Stimulated activated naive CD8-positive, alpha-beta T cell treated with anti-CD3 and anti-CD28 coated beads, Interleukin-15, amount 100 ng/mL, for 72 hours (primary cell): Measurements from ENCODE around the gene AARSD1.
"Not testable (repeated sequence)": the region's sequence is repeated elsewhere in the genome, so short reads cannot be mapped to it uniquely, and the experiment has no call there.

Source experiments
- ATAC-seq: fragments of 150-1000 bp; cut with Tn5 transposase; 2 replicates; pipeline ENCODE4 v1.10.0; 2021; ENCODE audit warnings: mild to moderate bottlenecking, moderate library complexity
- DNase-seq, 2 donors: peaks; one replicate each; pipeline ENCODE4 v3.0.0; 2021 to 2022
- H3K27ac Mint-ChIP-seq, 2 donors: one replicate each; pipeline ENCODE4 v1.8.0; 2022; ENCODE audit warnings: mild to moderate bottlenecking in 2 of 2, mixed read lengths in 2 of 2, moderate library complexity in 2 of 2
- H3K27me3 Mint-ChIP-seq: one replicate; pipeline ENCODE4 v1.8.0; 2022; ENCODE audit warnings: mixed read lengths
- H3K4me1 Mint-ChIP-seq: one replicate; pipeline ENCODE4 v1.8.0; 2022; ENCODE audit warnings: mild to moderate bottlenecking, mixed read lengths
- H3K4me3 Mint-ChIP-seq, 2 donors: one replicate each; pipeline ENCODE4 v1.8.0; 2022; ENCODE audit warnings: mild to moderate bottlenecking in 2 of 2, mixed read lengths in 2 of 2, moderate library complexity in 1 of 2
- H3K9me3 Mint-ChIP-seq, 2 donors: one replicate each; pipeline ENCODE4 v1.8.0; 2022; ENCODE audit warnings: mixed read lengths in 2 of 2

Gene AARSD1

GRCh38 chr17:42991471-42991870, 27.2 kb upstream of the AARSD1 start:
- DNase-seq, result no peak
- Mint-ChIP-seq H3K4me3 (no peak overlapping the region), H3K9me3 (no peaks in the 10 kb centered on the region), H3K27me3 (no peaks in the 10 kb centered on the region), H3K27ac (no peak overlapping the region), H3K4me1 (no peaks in the 10 kb centered on the region)
- ATAC-seq, result no peak

GRCh38 chr17:42989726-42990652, 25.7 kb upstream of the AARSD1 start:
- H3K4me3 Mint-ChIP-seq, result no peak overlapping the region
- no peak overlapping the region for H3K27ac Mint-ChIP-seq
- no peak for DNase-seq
- ATAC-seq, result no peak
- H3K9me3 Mint-ChIP-seq, result no peaks in the 10 kb centered on the region
- no peaks in the 10 kb centered on the region for H3K27me3 Mint-ChIP-seq
- H3K4me1 Mint-ChIP-seq, result peaks cover 4% of the 10 kb centered on the region

GRCh38 chr17:42989141-42989540, 24.9 kb upstream of the AARSD1 start:
- Mint-ChIP-seq H3K27ac (no peak overlapping the region), H3K9me3 (no peaks in the 10 kb centered on the region), H3K4me1 (peaks cover 11% of the 10 kb centered on the region), H3K4me3 (no peak overlapping the region), H3K27me3 (no peaks in the 10 kb centered on the region)
- DNase-seq, result no peak
- no peak for ATAC-seq

- no peaks in the 10 kb centered on the region for H3K9me3 Mint-ChIP-seq
- peaks cover 32% of the 10 kb centered on the region for H3K4me1 Mint-ChIP-seq
- H3K27me3 Mint-ChIP-seq, result no peaks in the 10 kb centered on the region
- H3K27ac Mint-ChIP-seq, result no peak overlapping the region
- H3K4me3 Mint-ChIP-seq, result no peak overlapping the region
- DNase-seq (no peak), ATAC-seq (no peak)
Measured at GRCh38 chr17:42985225-42985624, 21.0 kb upstream of the AARSD1 start.

GRCh38 chr17:42982266-42982665, 18.0 kb upstream of the AARSD1 start:
- H3K4me3 Mint-ChIP-seq, result peak overlapping the region in 1 of 2 donors; percentile 6
- no peaks in the 10 kb centered on the region for H3K27me3 Mint-ChIP-seq
- H3K4me1 Mint-ChIP-seq, result peaks cover 42% of the 10 kb centered on the region
- no peaks in the 10 kb centered on the region for H3K9me3 Mint-ChIP-seq
- no peak overlapping the region for H3K27ac Mint-ChIP-seq
- ATAC-seq, result no peak
- DNase-seq, result no peak

- ATAC-seq (peak; percentile 91), DNase-seq (peak; percentile 52 to 75)
- Mint-ChIP-seq H3K27me3 (no peaks in the 10 kb centered on the region), H3K4me1 (peaks cover 42% of the 10 kb centered on the region), H3K4me3 (peak overlapping the region; percentile 91 to 97), H3K9me3 (no peaks in the 10 kb centered on the region), H3K27ac (peak overlapping the region; percentile 80 to 87)
Measured at GRCh38 chr17:42980766-42981397, 16.6 kb upstream of the AARSD1 start.

- peak within 1 kb of the TSS; percentile 96 for H3K27ac Mint-ChIP-seq
- H3K9me3 Mint-ChIP-seq, result no peaks in the 10 kb centered on the region
- H3K4me1 Mint-ChIP-seq, result peaks cover 43% of the 10 kb centered on the region
- no peaks in the 10 kb centered on the region for H3K27me3 Mint-ChIP-seq
- ATAC-seq (peak; percentile 87), DNase-seq (peak; percentile 85 to 88)
- peak within 1 kb of the TSS; percentile 91 to 97 for H3K4me3 Mint-ChIP-seq
Measured at GRCh38 chr17:42980274-42980765, 16.1 kb upstream of the AARSD1 start, which contains the start of gene RUNDC1. Gene RUNDC1 (plus strand): TSS chr17:42980565. CDS start chr17:42980577, 12 bp downstream.

GRCh38 chr17:42979511-42980273, 15.4 kb upstream of the AARSD1 start, which contains the start of gene PTGES3L:
Gene PTGES3L (minus strand): TSS chr17:42980080. CDS start chr17:42980053, 27 bp downstream.
- ATAC-seq (peak; percentile 74), DNase-seq (peak in 1 of 2 donors; percentile 46)
- peaks cover 43% of the 10 kb centered on the region for H3K4me1 Mint-ChIP-seq
- H3K27ac Mint-ChIP-seq, result peak within 1 kb of the TSS; percentile 96
- no peaks in the 10 kb centered on the region for H3K27me3 Mint-ChIP-seq
- H3K9me3 Mint-ChIP-seq, result no peaks in the 10 kb centered on the region
- peak within 1 kb of the TSS; percentile 91 to 97 for H3K4me3 Mint-ChIP-seq

GRCh38 chr17:42975701-42976100, 11.4 kb upstream of the AARSD1 start:
- not testable (repeated sequence) for ATAC-seq, H3K9me3 Mint-ChIP-seq, H3K4me3 Mint-ChIP-seq, H3K27ac Mint-ChIP-seq, DNase-seq, H3K27me3 Mint-ChIP-seq
- H3K4me1 Mint-ChIP-seq, result peaks cover 16% of the 10 kb centered on the region

- no peak for ATAC-seq
- Mint-ChIP-seq H3K4me3 (no peak overlapping the region), H3K4me1 (peaks cover 16% of the 10 kb centered on the region), H3K27ac (no peak overlapping the region), H3K9me3 (no peaks in the 10 kb centered on the region), H3K27me3 (no peaks in the 10 kb centered on the region)
- DNase-seq, result no peak
Measured at GRCh38 chr17:42975265-42975664, 11.0 kb upstream of the AARSD1 start.

- not testable (repeated sequence) for ATAC-seq, DNase-seq, H3K4me3 Mint-ChIP-seq, H3K9me3 Mint-ChIP-seq, H3K27me3 Mint-ChIP-seq, H3K4me1 Mint-ChIP-seq, H3K27ac Mint-ChIP-seq
Measured at GRCh38 chr17:42973323-42973722, 9.1 kb upstream of the AARSD1 start.

GRCh38 chr17:42971589-42971988, 7.3 kb upstream of the AARSD1 start:
- Mint-ChIP-seq H3K27ac (no peak overlapping the region), H3K27me3 (no peaks in the 10 kb centered on the region), H3K9me3 (no peaks in the 10 kb centered on the region), H3K4me3 (no peak overlapping the region), H3K4me1 (peaks cover 6% of the 10 kb centered on the region)
- DNase-seq (no peak), ATAC-seq (no peak)

GRCh38 chr17:42969001-42969581, 4.8 kb upstream of the AARSD1 start:
- Mint-ChIP-seq H3K27ac (peak overlapping the region in 1 of 2 donors; percentile 21), H3K4me1 (peaks cover 5% of the 10 kb centered on the region), H3K4me3 (no peak overlapping the region), H3K27me3 (no peaks in the 10 kb centered on the region), H3K9me3 (no peaks in the 10 kb centered on the region)
- DNase-seq (no peak), ATAC-seq (no peak)

GRCh38 chr17:42967925-42968324, 3.7 kb upstream of the AARSD1 start:
- Mint-ChIP-seq H3K4me3 (no peak overlapping the region), H3K27ac (no peak overlapping the region), H3K27me3 (no peaks in the 10 kb centered on the region), H3K4me1 (peaks cover 13% of the 10 kb centered on the region), H3K9me3 (no peaks in the 10 kb centered on the region)
- ATAC-seq (no peak), DNase-seq (no peak)

- DNase-seq, result no peak
- Mint-ChIP-seq H3K4me1 (peaks cover 6% of the 10 kb centered on the region), H3K27ac (peak overlapping the region in 1 of 2 donors; percentile 38)
Measured at GRCh38 chr17:42953669-42954068, 10.6 kb downstream of the AARSD1 start.

More at GRCh38 chr17:42953669-42954068, 10.6 kb downstream of the AARSD1 start:
- Mint-ChIP-seq H3K9me3 (no peaks in the 10 kb centered on the region), H3K27me3 (no peaks in the 10 kb centered on the region), H3K4me3 (no peak overlapping the region)
- ATAC-seq, result no peak
